ENCODE measurements around the gene FYCO1.

FYCO1 gene

GRCh38 chr3:45958321-45958791 is 37.3 kb downstream of the FYCO1 start:
- peak; percentile 25 for DNase-seq

- no peak for DNase-seq
Observed at GRCh38 chr3:45957586-45957985, 38.0 kb downstream of the FYCO1 start.

GRCh38 chr3:45955706-45956105 is 39.9 kb downstream of the FYCO1 start:
- no peak for DNase-seq

GRCh38 chr3:45955017-45955647 is 40.5 kb downstream of the FYCO1 start:
- no peak for DNase-seq

GRCh38 chr3:45954306-45954705 is 41.3 kb downstream of the FYCO1 start:
- no peak for DNase-seq

- DNase-seq: no peak
Observed at GRCh38 chr3:45953536-45953935, 42.1 kb downstream of the FYCO1 start.

GRCh38 chr3:45952456-45952855 is 43.2 kb downstream of the FYCO1 start:
- no peak for DNase-seq

GRCh38 chr3:45951946-45952345 is 43.7 kb downstream of the FYCO1 start:
- DNase-seq: no peak

GRCh38 chr3:45950686-45951600 is 44.7 kb downstream of the FYCO1 start:
- DNase-seq: no peak

- no peak for DNase-seq
Observed at GRCh38 chr3:45950131-45950530, 45.5 kb downstream of the FYCO1 start.

- DNase-seq: no peak
Observed at GRCh38 chr3:45949432-45949831, 46.2 kb downstream of the FYCO1 start.

GRCh38 chr3:45948881-45949280 is 46.7 kb downstream of the FYCO1 start:
- no peak for DNase-seq

GRCh38 chr3:45948311-45948781 is 47.3 kb downstream of the FYCO1 start:
- DNase-seq: peak; percentile 64

- DNase-seq: no peak
Observed at GRCh38 chr3:45947361-45947760, 48.3 kb downstream of the FYCO1 start.

- DNase-seq: no peak
Observed at GRCh38 chr3:45946875-45947274, 48.7 kb downstream of the FYCO1 start.

- DNase-seq: peak; percentile 15
Observed at GRCh38 chr3:45946307-45946706, 49.3 kb downstream of the FYCO1 start.

- no peak for DNase-seq
Observed at GRCh38 chr3:45944830-45945620, 50.6 kb downstream of the FYCO1 start.

- DNase-seq: peak; percentile 37
Observed at GRCh38 chr3:45943207-45943846, 52.3 kb downstream of the FYCO1 start, which contains the start of gene CXCR6. TSS of gene CXCR6 (plus strand) at chr3:45943464. CDS start at chr3:45946482, 3,018 bp downstream.

- DNase-seq: no peak
Observed at GRCh38 chr3:45942051-45942825, 53.4 kb downstream of the FYCO1 start.

GRCh38 chr3:45940781-45941365 is 54.8 kb downstream of the FYCO1 start:
- no peak for DNase-seq

All from fibroblast of upper back skin (primary cell).